SK-N-SH treated with all-trans-retinoic acid at 6 μM for 48 hours (cell line): ENCODE measurements around the gene GOLGA5.

ENCODE experiments used
- ATAC-seq: fragments of 200-7000 bp; cut with Tn5 transposase; 3 replicates; pipeline ENCODE4 v1.9.1; 2020; ENCODE audit warnings: mild to moderate bottlenecking, moderate library complexity
- ARNTL ChIP-seq: fragments of 450-650 bp; formaldehyde crosslinking; IDR thresholded peaks from 2 replicates; pipeline ENCODE4 v1.5.0; 2020; ENCODE audit warnings: low read depth, mild to moderate bottlenecking, moderate library complexity, borderline replicate concordance
- BACH2 ChIP-seq: fragments of 250-450 bp; sonication (Bioruptor Pico); IDR thresholded peaks from 2 replicates; pipeline ENCODE4 v1.9.0; 2021; ENCODE audit warnings: mild to moderate bottlenecking, borderline replicate concordance
- CREB5 ChIP-seq: fragments of 250-450 bp; sonication (Bioruptor Pico); IDR thresholded peaks from 2 replicates; pipeline ENCODE4 v1.5.1; 2020; ENCODE audit warnings: low read depth, mild to moderate bottlenecking, moderate library complexity
- CSDC2 ChIP-seq: fragments of 250-450 bp; sonication (Bioruptor Pico); IDR thresholded peaks from 2 replicates; pipeline ENCODE4 v1.5.0; 2020; ENCODE audit warnings: mild to moderate bottlenecking, moderate library complexity
- ESRRG ChIP-seq: fragments of 250-450 bp; sonication (Bioruptor Pico); IDR thresholded peaks from 2 replicates; pipeline ENCODE4 v1.6.1; 2021; ENCODE audit warnings: mild to moderate bottlenecking
- GLIS3 ChIP-seq: fragments of 250-450 bp; sonication (Bioruptor Pico); IDR thresholded peaks from 2 replicates; pipeline ENCODE4 v1.5.0; 2020; ENCODE audit warnings: mild to moderate bottlenecking, moderate library complexity
- ISL1 ChIP-seq: fragments of 250-450 bp; sonication (Bioruptor Pico); IDR thresholded peaks from 2 replicates; pipeline ENCODE4 v2.1.2; 2022; ENCODE audit warnings: mild to moderate bottlenecking, moderate library complexity
- OSR1 ChIP-seq: fragments of 250-450 bp; sonication (Bioruptor Pico); IDR thresholded peaks from 2 replicates; pipeline ENCODE4 v1.8.0; 2022; ENCODE audit warnings: moderate library complexity, mild to moderate bottlenecking, inconsistent platforms
- PATZ1 ChIP-seq: fragments of 250-450 bp; sonication (Bioruptor Pico); IDR thresholded peaks from 2 replicates; pipeline ENCODE4 v1.8.0; 2020; ENCODE audit warnings: mild to moderate bottlenecking, moderate library complexity, borderline replicate concordance
- POU6F1 ChIP-seq: fragments of 250-450 bp; sonication (Bioruptor Pico); IDR thresholded peaks from 2 replicates; pipeline ENCODE4 v1.8.0; 2021; ENCODE audit warnings: low read depth, mild to moderate bottlenecking, moderate library complexity, borderline replicate concordance
- PPARA ChIP-seq: fragments of 250-450 bp; sonication (Bioruptor Pico); IDR thresholded peaks from 2 replicates; pipeline ENCODE4 v1.5.0; 2020; ENCODE audit warnings: mild to moderate bottlenecking, borderline replicate concordance
- SNAI2 ChIP-seq: fragments of 250-450 bp; sonication (Bioruptor Pico); IDR thresholded peaks from 2 replicates; pipeline ENCODE4 v1.5.0; 2020; ENCODE audit warnings: mild to moderate bottlenecking, moderate library complexity
- TCF4 ChIP-seq: fragments of 250-450 bp; sonication (Bioruptor Pico); IDR thresholded peaks from 2 replicates; pipeline ENCODE4 v1.8.0; 2021; ENCODE audit warnings: mild to moderate bottlenecking, moderate library complexity, borderline replicate concordance
- TOX ChIP-seq: fragments of 250-450 bp; sonication (Bioruptor Pico); IDR thresholded peaks from 2 replicates; pipeline ENCODE4 v1.8.0; 2021; ENCODE audit warnings: mild to moderate bottlenecking, moderate library complexity, borderline replicate concordance
- ZC3H10 ChIP-seq: fragments of 250-450 bp; sonication (Bioruptor Pico); IDR thresholded peaks from 2 replicates; pipeline ENCODE4 v1.5.1; 2021; ENCODE audit warnings: mild to moderate bottlenecking, moderate library complexity
- ZFP30 ChIP-seq: fragments of 450-650 bp; formaldehyde crosslinking; IDR thresholded peaks from 2 replicates; pipeline ENCODE4 v1.5.0; 2022; ENCODE audit warnings: mild to moderate bottlenecking, moderate library complexity
- ZNF70 ChIP-seq: fragments of 450-650 bp; formaldehyde crosslinking; IDR thresholded peaks from 2 replicates; pipeline ENCODE4 v1.5.0; 2020; ENCODE audit warnings: mild to moderate bottlenecking, moderate library complexity
- ZNF8 ChIP-seq: fragments of 450-650 bp; formaldehyde crosslinking; IDR thresholded peaks from 2 replicates; pipeline ENCODE4 v1.5.0; 2020; ENCODE audit warnings: mild to moderate bottlenecking, moderate library complexity
- TF ChIP-seq, protein P1 (sequence below): fragments of 250-450 bp; sonication (Bioruptor Pico); IDR thresholded peaks from 2 replicates; pipeline ENCODE4 v1.5.0; 2020; ENCODE audit warnings: mild to moderate bottlenecking, moderate library complexity

Gene GOLGA5

DNA sequence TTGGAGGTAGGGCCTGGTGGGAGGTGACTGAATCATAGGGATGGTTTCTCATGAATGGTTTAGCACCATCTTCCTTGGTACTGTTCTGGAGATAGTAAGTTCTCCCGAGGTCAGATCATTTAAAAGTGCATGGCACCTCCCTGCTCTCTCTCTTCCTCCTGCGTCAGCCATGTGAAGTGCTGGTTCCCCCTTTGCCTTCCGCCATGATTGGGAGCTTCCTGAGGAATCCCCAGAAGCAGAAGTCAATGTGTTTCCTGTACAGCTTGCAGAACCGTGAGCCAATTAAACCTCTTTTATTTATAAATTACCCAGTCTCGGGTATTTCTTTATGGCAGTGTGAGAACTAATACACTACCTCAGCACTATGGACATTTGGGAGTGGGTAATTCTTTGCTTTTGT lies 40.9 kb upstream of the GOLGA5 start:
- no peak for ATAC-seq
- no peak for TF ChIP-seq ESRRG (CRISPR knock-in tag)
- TF ChIP-seq SNAI2: no peak
- no peak for TF ChIP-seq OSR1 (CRISPR knock-in tag)
- TF ChIP-seq PPARA (CRISPR knock-in tag): no peak
- TF ChIP-seq, protein P1, sequence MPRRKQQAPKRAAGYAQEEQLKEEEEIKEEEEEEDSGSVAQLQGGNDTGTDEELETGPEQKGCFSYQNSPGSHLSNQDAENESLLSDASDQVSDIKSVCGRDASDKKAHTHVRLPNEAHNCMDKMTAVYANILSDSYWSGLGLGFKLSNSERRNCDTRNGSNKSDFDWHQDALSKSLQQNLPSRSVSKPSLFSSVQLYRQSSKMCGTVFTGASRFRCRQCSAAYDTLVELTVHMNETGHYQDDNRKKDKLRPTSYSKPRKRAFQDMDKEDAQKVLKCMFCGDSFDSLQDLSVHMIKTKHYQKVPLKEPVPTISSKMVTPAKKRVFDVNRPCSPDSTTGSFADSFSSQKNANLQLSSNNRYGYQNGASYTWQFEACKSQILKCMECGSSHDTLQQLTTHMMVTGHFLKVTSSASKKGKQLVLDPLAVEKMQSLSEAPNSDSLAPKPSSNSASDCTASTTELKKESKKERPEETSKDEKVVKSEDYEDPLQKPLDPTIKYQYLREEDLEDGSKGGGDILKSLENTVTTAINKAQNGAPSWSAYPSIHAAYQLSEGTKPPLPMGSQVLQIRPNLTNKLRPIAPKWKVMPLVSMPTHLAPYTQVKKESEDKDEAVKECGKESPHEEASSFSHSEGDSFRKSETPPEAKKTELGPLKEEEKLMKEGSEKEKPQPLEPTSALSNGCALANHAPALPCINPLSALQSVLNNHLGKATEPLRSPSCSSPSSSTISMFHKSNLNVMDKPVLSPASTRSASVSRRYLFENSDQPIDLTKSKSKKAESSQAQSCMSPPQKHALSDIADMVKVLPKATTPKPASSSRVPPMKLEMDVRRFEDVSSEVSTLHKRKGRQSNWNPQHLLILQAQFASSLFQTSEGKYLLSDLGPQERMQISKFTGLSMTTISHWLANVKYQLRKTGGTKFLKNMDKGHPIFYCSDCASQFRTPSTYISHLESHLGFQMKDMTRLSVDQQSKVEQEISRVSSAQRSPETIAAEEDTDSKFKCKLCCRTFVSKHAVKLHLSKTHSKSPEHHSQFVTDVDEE: no peak
- no peak for TF ChIP-seq TCF4 (CRISPR knock-in tag)
- TF ChIP-seq CREB5 (CRISPR knock-in tag): no peak
- no peak for TF ChIP-seq ZNF70 (CRISPR knock-in tag)
- no peak for TF ChIP-seq POU6F1 (CRISPR knock-in tag)

DNA sequence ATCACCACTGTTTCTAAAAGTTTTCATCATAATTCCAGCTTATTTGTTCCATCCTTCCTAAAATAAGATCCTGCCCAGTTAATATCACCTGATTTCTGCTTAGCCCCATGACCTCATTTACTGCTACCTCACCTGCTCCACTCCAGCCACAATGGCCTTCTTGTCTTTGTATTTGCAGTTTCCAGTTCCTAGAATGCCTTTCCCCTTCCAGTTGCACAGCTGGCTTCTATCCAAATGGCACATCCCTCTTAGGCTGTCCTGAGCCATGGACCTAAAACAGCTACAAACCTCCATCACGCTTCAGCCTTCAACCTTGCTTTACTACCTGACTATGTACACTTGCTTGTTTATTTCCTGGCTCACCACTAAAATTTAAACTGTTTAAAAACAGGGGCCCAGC lies 39.1 kb upstream of the GOLGA5 start:
- no peak for ATAC-seq
- TF ChIP-seq ISL1 (CRISPR knock-in tag) (no peak), ARNTL (CRISPR knock-in tag) (no peak), TOX (CRISPR knock-in tag) (no peak), ZFP30 (no peak), POU6F1 (CRISPR knock-in tag) (no peak), OSR1 (CRISPR knock-in tag) (no peak), ESRRG (CRISPR knock-in tag) (no peak)
- TF ChIP-seq, all 23 proteins: peak for 0

GRCh38 chr14:92755495-92755894 lies 38.6 kb upstream of the GOLGA5 start:
- ATAC-seq: no peak
- TF ChIP-seq ESRRG (CRISPR knock-in tag) (no peak), TOX (CRISPR knock-in tag) (no peak), BACH2 (no peak), SNAI2 (no peak), ARNTL (CRISPR knock-in tag) (no peak), ZNF70 (CRISPR knock-in tag) (no peak), ZC3H10 (no peak), POU6F1 (CRISPR knock-in tag) (no peak), ISL1 (CRISPR knock-in tag) (no peak), CSDC2 (no peak), GLIS3 (CRISPR knock-in tag) (no peak), ZNF8 (CRISPR knock-in tag) (no peak), CREB5 (CRISPR knock-in tag) (no peak), PPARA (CRISPR knock-in tag) (no peak), PATZ1 (CRISPR knock-in tag) (no peak)
- TF ChIP-seq, protein P1: no peak
